ENCODE data around the gene SBNO2. TPM values are rescaled to one million over a fixed set of nuclear protein-coding genes. Genes with fewer than 3 reads are reported as not detected.

The SBNO2 gene
- total RNA-seq, 5 donors from 2014 or later (not counting 1 experiment from before 2014, with no cell fraction given) = 90.2 to 115 (median 106) TPM

DNA sequence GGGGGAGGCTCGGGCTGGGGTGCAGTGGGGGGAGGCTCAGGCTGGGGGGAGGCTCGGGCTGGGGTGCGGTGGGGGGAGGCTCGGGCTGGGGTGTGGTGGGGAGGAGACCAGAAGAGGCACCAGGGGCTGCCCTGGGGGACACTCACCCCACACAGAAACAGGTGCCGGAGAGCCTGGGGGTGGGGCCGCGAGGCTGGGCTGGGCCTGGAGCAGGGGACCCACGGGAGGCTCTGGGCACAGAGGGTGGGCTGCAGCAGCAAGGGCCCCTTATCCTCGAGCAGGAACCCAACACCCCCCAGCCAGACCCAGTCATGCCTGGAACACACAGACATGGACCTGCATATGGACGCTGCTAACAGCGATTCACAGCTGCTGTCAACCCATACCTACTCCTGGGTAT is 35.9 kb downstream of the SBNO2 start:
- Mint-ChIP-seq H3K4me3 (no peak overlapping the region), H3K36me3 (peaks cover 19% of the 10 kb centered on the region), H3K9me3 (peaks cover 0 to 8% (median 0%) of the 10 kb centered on the region in 3 donors), H3K27me3 (no peaks in the 10 kb centered on the region), H3K4me1 (peaks cover 18 to 24% (median 19%) of the 10 kb centered on the region in 3 donors), H3K27ac (no peak overlapping the region)
- H3K27ac ChIP-seq (ENCODE audit: low read length) = no peak overlapping the region
- H3K27me3 ChIP-seq (replicated peaks in 1 of 2; ENCODE audit: control insufficient read depth in 2 of 2, extremely low read depth in 1 of 2, insufficient read depth in 2 of 2, low read length in 1 of 2) = no peaks in the 10 kb centered on the region
- WGBS (ENCODE audit: insufficient coverage) = 100% methylated on average over 1 of the region's 11 CpGs
- no peaks in the 10 kb centered on the region for H3K9me3 ChIP-seq
- H3K36me3 ChIP-seq (ENCODE audit: control insufficient read depth in 2 of 2, extremely low read depth in 1 of 2, insufficient read depth in 1 of 2, low read length in 1 of 2) = peaks cover 5 to 15% of the 10 kb centered on the region in 2 donors
- no peak overlapping the region for H3K4me3 ChIP-seq (ENCODE audit: control insufficient read depth in 1 of 2, extremely low read depth in 1 of 2, low read length in 1 of 2)
- DNase-seq (no peak), ATAC-seq (replicated peaks in 1 of 4) (no peak)
- POLR2A ChIA-PET = no interaction called here
- H3K4me1 ChIP-seq (ENCODE audit: control insufficient read depth in 1 of 2, extremely low read depth in 1 of 2, insufficient read depth in 2 of 2, low read length in 2 of 2) = peaks cover 0 to 26% of the 10 kb centered on the region in 2 experiments
- CTCF ChIA-PET = no interaction called here

DNA sequence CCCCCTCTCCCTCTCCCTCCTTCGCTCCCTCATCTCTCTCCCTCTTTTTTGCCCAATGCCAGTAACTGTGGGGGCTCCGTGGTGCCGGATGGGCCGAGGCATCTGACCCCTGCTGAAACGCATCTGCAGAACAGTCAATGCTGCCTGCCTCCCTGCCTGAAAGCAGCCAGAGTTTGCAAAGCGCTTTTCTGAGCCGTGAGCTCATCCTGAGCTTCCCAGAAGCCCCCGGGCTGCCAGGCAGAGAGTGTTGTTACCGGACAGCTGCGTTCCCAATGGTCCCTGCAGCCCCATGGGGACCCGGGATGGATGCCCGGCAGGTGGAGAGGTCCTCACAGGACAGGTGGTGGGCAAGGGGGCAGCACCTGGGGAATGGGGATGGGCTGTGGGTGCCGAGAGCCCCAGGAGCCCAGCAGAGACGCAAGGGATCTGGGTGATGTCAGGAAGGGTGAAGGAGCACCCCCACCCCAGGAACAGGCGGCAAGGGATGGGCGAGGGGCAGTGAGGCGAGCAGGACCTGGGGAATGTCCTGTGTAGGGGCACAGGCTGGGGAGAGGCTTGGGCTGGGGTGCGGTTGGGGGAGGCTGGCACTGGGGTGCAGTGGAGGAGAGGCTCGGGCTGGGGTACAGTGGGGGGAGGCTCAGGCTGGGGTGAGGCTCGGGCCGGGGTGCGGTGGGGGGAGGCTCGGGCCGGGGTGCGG is 37.3 kb downstream of the SBNO2 start:
- H3K36me3 Mint-ChIP-seq = peaks cover 12% of the 10 kb centered on the region
- no peaks in the 10 kb centered on the region for H3K27me3 Mint-ChIP-seq
- ATAC-seq (replicated peaks in 1 of 4) (no peak), DNase-seq (no peak)
- H3K4me3 Mint-ChIP-seq = peak overlapping the region in 1 of 3 donors; percentile 31
- Histone ChIP-seq H3K4me1 (ENCODE audit: control insufficient read depth in 1 of 2, extremely low read depth in 1 of 2, insufficient read depth in 2 of 2, low read length in 2 of 2) (peaks cover 3 to 38% of the 10 kb centered on the region in 2 experiments), H3K36me3 (ENCODE audit: control insufficient read depth in 2 of 2, extremely low read depth in 1 of 2, insufficient read depth in 1 of 2, low read length in 1 of 2) (peaks cover 2 to 9% of the 10 kb centered on the region in 2 donors), H3K27me3 (replicated peaks in 1 of 2; ENCODE audit: control insufficient read depth in 2 of 2, extremely low read depth in 1 of 2, insufficient read depth in 2 of 2, low read length in 1 of 2) (no peaks in the 10 kb centered on the region), H3K27ac (ENCODE audit: low read length) (no peak overlapping the region), H3K4me3 (ENCODE audit: control insufficient read depth in 1 of 2, extremely low read depth in 1 of 2, low read length in 1 of 2) (no peak overlapping the region), H3K9me3 (no peaks in the 10 kb centered on the region)
- WGBS (ENCODE audit: insufficient coverage) = 79% methylated on average over 17 of the region's 25 CpGs
- peaks cover 18 to 24% (median 18%) of the 10 kb centered on the region in 3 donors for H3K4me1 Mint-ChIP-seq
- peaks cover 0 to 4% (median 0%) of the 10 kb centered on the region in 3 donors for H3K9me3 Mint-ChIP-seq
- POLR2A ChIA-PET = no interaction called here
- peak overlapping the region; percentile 71 to 81 for H3K27ac Mint-ChIP-seq
- CTCF ChIA-PET = no interaction called here

DNA sequence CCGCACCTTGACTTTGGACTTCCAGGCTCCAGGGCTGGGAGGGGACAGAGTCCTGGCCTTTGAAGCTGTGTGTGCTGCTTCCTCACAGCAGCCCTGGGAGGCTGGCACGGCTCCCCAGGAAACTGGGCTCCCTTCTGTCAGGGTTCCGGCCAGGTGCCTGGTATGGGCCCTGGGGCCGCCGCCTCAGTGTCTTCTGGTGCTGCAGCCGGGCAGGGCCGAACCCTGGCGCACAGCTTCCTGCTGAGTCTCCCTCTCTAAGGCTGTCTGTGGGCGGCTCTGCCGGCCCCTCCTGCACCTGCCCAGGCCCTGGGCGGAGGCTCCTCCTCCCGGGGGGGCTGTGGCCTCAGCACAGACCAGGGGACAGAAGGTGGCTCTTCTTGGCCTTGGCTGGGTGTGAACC is 37.9 kb downstream of the SBNO2 start:
- H3K27ac Mint-ChIP-seq = peak overlapping the region in 1 of 2 donors; percentile 81

DNA sequence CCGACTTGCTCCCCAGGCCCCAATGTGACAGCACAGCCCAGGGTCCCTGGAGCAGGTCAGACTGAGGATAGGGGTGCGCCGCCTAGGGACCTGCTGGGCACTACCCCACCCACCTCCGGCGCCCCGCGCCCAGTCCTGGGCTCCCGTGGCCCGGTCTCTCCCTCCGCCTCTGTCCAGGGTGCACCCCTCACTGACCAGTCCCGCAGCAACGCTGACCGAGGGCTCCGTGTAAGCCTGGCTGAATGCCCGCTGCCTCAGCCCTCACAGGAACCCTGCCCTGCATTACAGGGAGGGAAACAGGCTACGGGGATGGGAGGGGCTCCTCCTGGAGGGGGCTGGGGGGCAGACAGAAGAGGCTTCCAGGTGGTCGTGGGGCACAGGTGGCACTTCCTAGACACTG is 38.6 kb downstream of the SBNO2 start:
- H3K9me3 ChIP-seq = no peaks in the 10 kb centered on the region
- peaks cover 0 to 2% of the 10 kb centered on the region in 2 donors for H3K36me3 ChIP-seq (ENCODE audit: control insufficient read depth in 2 of 2, extremely low read depth in 1 of 2, insufficient read depth in 1 of 2, low read length in 1 of 2)
- H3K4me1 ChIP-seq (ENCODE audit: control insufficient read depth in 1 of 2, extremely low read depth in 1 of 2, insufficient read depth in 2 of 2, low read length in 2 of 2) = peaks cover 8 to 51% of the 10 kb centered on the region in 2 experiments
- no peak for ATAC-seq (replicated peaks in 1 of 4)
- no peak overlapping the region for H3K4me3 Mint-ChIP-seq
- H3K27me3 Mint-ChIP-seq = no peaks in the 10 kb centered on the region
- CTCF ChIA-PET = interaction anchor here in 1 of 2 donors (0.7 kb wide), 1 partner anchor 60 kb away, joined by 5 read pairs; no protein-coding TSS in a partner anchor
- peak overlapping the region; percentile 59 to 80 for H3K27ac Mint-ChIP-seq
- no peak overlapping the region for H3K27ac ChIP-seq (ENCODE audit: low read length)
- POLR2A ChIA-PET = interaction anchor here in 1 of 2 donors (0.6 kb wide), 1 partner anchor 13 kb away, joined by 3 read pairs; no protein-coding TSS in a partner anchor
- no peak overlapping the region for H3K4me3 ChIP-seq (ENCODE audit: control insufficient read depth in 1 of 2, extremely low read depth in 1 of 2, low read length in 1 of 2)
- no peaks in the 10 kb centered on the region for H3K27me3 ChIP-seq (replicated peaks in 1 of 2; ENCODE audit: control insufficient read depth in 2 of 2, extremely low read depth in 1 of 2, insufficient read depth in 2 of 2, low read length in 1 of 2)
- DNase-seq = no peak
- H3K36me3 Mint-ChIP-seq = peaks cover 12% of the 10 kb centered on the region
- peaks cover 24 to 29% (median 24%) of the 10 kb centered on the region in 3 donors for H3K4me1 Mint-ChIP-seq
- WGBS (ENCODE audit: insufficient coverage) = 89% methylated on average over 10 of the region's 17 CpGs
- peaks cover 0 to 3% (median 0%) of the 10 kb centered on the region in 3 donors for H3K9me3 Mint-ChIP-seq

More for the DNA sequence above, 37.9 kb downstream of the SBNO2 start:
- ChIA-PET CTCF (no interaction called here), POLR2A (no interaction called here)
- H3K27me3 Mint-ChIP-seq = no peaks in the 10 kb centered on the region
- H3K27ac ChIP-seq (ENCODE audit: low read length) = no peak overlapping the region
- H3K4me3 ChIP-seq (ENCODE audit: control insufficient read depth in 1 of 2, extremely low read depth in 1 of 2, low read length in 1 of 2) = no peak overlapping the region
- WGBS (ENCODE audit: insufficient coverage) = 35% methylated on average over 10 of the region's 12 CpGs
- peaks cover 2 to 3% of the 10 kb centered on the region in 2 donors for H3K36me3 ChIP-seq (ENCODE audit: control insufficient read depth in 2 of 2, extremely low read depth in 1 of 2, insufficient read depth in 1 of 2, low read length in 1 of 2)
- H3K36me3 Mint-ChIP-seq = peaks cover 12% of the 10 kb centered on the region
- H3K9me3 ChIP-seq = no peaks in the 10 kb centered on the region
- DNase-seq (no peak), ATAC-seq (replicated peaks in 1 of 4) (no peak)
- peaks cover 17 to 24% (median 18%) of the 10 kb centered on the region in 3 donors for H3K4me1 Mint-ChIP-seq
- H3K4me3 Mint-ChIP-seq = peak overlapping the region in 1 of 3 donors; percentile 31
- no peaks in the 10 kb centered on the region for H3K27me3 ChIP-seq (replicated peaks in 1 of 2; ENCODE audit: control insufficient read depth in 2 of 2, extremely low read depth in 1 of 2, insufficient read depth in 2 of 2, low read length in 1 of 2)
- H3K9me3 Mint-ChIP-seq = peaks cover 0 to 3% (median 0%) of the 10 kb centered on the region in 3 donors
- peaks cover 4 to 43% of the 10 kb centered on the region in 2 experiments for H3K4me1 ChIP-seq (ENCODE audit: control insufficient read depth in 1 of 2, extremely low read depth in 1 of 2, insufficient read depth in 2 of 2, low read length in 2 of 2)

DNA sequence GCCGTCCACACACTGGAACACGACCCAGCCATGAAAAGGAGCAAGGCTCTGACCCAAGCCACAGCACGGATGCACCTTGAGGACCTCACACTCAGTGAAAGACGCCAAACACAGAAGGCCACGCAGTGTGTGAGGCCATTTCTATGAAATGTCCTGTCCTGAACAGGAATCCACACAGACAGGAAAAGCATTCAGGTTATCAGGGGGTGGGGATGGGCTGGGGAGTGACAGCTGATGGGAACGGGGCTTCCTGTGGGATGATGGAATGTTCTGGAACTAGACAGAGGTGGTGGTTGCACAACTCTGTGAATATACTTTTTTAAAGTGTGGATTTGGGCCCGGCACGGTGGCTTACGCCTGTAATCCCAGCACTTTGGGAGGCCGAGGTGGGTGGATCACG is 39.6 kb downstream of the SBNO2 start:
- CTCF ChIA-PET = interaction anchor here in 1 of 2 donors (0.6 kb wide), 1 partner anchor 51 kb away, joined by 6 read pairs; no protein-coding TSS in a partner anchor
- 93% methylated on average over 6 of the region's 11 CpGs for WGBS (ENCODE audit: insufficient coverage)
- H3K4me1 ChIP-seq (ENCODE audit: control insufficient read depth in 1 of 2, extremely low read depth in 1 of 2, insufficient read depth in 2 of 2, low read length in 2 of 2) = peaks cover 13 to 61% of the 10 kb centered on the region in 2 experiments

DNA sequence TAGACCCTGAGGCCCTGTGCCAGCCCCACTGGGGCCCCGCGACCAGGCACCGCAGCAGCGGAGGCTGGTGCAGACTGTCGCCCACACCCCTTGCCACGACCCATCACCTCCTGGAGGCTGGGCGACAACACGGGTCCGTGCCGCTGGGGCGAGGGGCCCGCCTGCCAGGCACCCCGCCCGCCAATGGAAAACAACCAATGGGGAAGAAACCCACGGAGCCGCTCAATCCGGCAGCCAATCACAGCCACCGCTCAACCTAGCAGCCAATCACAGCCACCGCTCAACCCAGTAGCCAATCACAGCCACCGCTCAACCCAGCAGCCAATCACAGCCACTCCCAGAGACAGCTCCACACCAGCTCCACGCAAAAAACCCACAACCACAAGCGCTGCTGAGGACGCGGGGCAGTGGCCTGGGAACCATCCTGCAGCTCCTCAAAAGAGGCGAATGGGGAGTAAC is 40.6 kb downstream of the SBNO2 start:
- no peaks in the 10 kb centered on the region for H3K9me3 ChIP-seq

More for the DNA sequence above, 39.6 kb downstream of the SBNO2 start:
- Mint-ChIP-seq H3K27me3 (no peaks in the 10 kb centered on the region), H3K36me3 (peaks cover 7% of the 10 kb centered on the region), H3K4me3 (no peak overlapping the region), H3K27ac (peak overlapping the region in 1 of 2 donors; percentile 80), H3K9me3 (no peaks in the 10 kb centered on the region), H3K4me1 (peaks cover 26 to 39% (median 31%) of the 10 kb centered on the region in 3 donors)
- Histone ChIP-seq H3K36me3 (ENCODE audit: control insufficient read depth in 2 of 2, extremely low read depth in 1 of 2, insufficient read depth in 1 of 2, low read length in 1 of 2) (peaks cover 0 to 6% of the 10 kb centered on the region in 2 donors), H3K27ac (ENCODE audit: low read length) (no peak overlapping the region), H3K4me3 (ENCODE audit: control insufficient read depth in 1 of 2, extremely low read depth in 1 of 2, low read length in 1 of 2) (no peak overlapping the region), H3K9me3 (no peaks in the 10 kb centered on the region), H3K27me3 (replicated peaks in 1 of 2; ENCODE audit: control insufficient read depth in 2 of 2, extremely low read depth in 1 of 2, insufficient read depth in 2 of 2, low read length in 1 of 2) (no peaks in the 10 kb centered on the region)
- ATAC-seq (replicated peaks in 1 of 4) (no peak), DNase-seq (no peak)
- POLR2A ChIA-PET = interaction anchor here (0.7 to 1.1 kb wide), 2 partner anchors 134 to 197 kb away, joined by 3 to 12 read pairs; no protein-coding TSS in a partner anchor

More for the DNA sequence above, 40.6 kb downstream of the SBNO2 start:
- H3K4me3 Mint-ChIP-seq = peak overlapping the region; percentile 39 to 79 (median 78)
- peaks cover 13 to 70% of the 10 kb centered on the region in 2 experiments for H3K4me1 ChIP-seq (ENCODE audit: control insufficient read depth in 1 of 2, extremely low read depth in 1 of 2, insufficient read depth in 2 of 2, low read length in 2 of 2)
- 34% methylated on average over 23 of the region's 25 CpGs for WGBS (ENCODE audit: insufficient coverage)
- no peaks in the 10 kb centered on the region for H3K27me3 ChIP-seq (replicated peaks in 1 of 2; ENCODE audit: control insufficient read depth in 2 of 2, extremely low read depth in 1 of 2, insufficient read depth in 2 of 2, low read length in 1 of 2)
- peaks cover 26 to 44% (median 34%) of the 10 kb centered on the region in 3 donors for H3K4me1 Mint-ChIP-seq
- peak overlapping the region in 1 of 2 donors; percentile 95 for H3K4me3 ChIP-seq (ENCODE audit: control insufficient read depth in 1 of 2, extremely low read depth in 1 of 2, low read length in 1 of 2)
- H3K27ac Mint-ChIP-seq = peak overlapping the region; percentile 80 to 84
- no peaks in the 10 kb centered on the region for H3K27me3 Mint-ChIP-seq
- H3K9me3 Mint-ChIP-seq = no peaks in the 10 kb centered on the region
- peaks cover 2% of the 10 kb centered on the region for H3K36me3 Mint-ChIP-seq
- CTCF ChIA-PET = interaction anchor here (0.6 to 0.8 kb wide), 4 partner anchors 21 to 111 kb away, joined by 3 to 11 read pairs (median 3); no protein-coding TSS in a partner anchor
- ATAC-seq (replicated peaks in 1 of 4) (peak; percentile 24 to 60 (median 46)), DNase-seq (peak; percentile 40 to 90 (median 77))
- H3K27ac ChIP-seq (ENCODE audit: low read length) = peak overlapping the region; percentile 90
- POLR2A ChIA-PET = interaction anchor here (0.5 to 1.1 kb wide), 3 partner anchors 20 to 135 kb away, joined by 3 to 5 read pairs (median 3); no protein-coding TSS in a partner anchor
- peaks cover 0 to 4% of the 10 kb centered on the region in 2 donors for H3K36me3 ChIP-seq (ENCODE audit: control insufficient read depth in 2 of 2, extremely low read depth in 1 of 2, insufficient read depth in 1 of 2, low read length in 1 of 2)
